GM18873 (cell line): ENCODE measurements around the gene DOCK1.

Source experiments
- ATAC-seq: cut with Tn5 transposase; IDR thresholded peaks from one replicate; pipeline ENCODE4 v1.9.1; 2021; ENCODE audit warnings: mild to moderate bottlenecking, moderate library complexity, moderate number of reproducible peaks; ENCODE audit not compliant: unreplicated experiment, low FRiP score

Gene DOCK1

DNA sequence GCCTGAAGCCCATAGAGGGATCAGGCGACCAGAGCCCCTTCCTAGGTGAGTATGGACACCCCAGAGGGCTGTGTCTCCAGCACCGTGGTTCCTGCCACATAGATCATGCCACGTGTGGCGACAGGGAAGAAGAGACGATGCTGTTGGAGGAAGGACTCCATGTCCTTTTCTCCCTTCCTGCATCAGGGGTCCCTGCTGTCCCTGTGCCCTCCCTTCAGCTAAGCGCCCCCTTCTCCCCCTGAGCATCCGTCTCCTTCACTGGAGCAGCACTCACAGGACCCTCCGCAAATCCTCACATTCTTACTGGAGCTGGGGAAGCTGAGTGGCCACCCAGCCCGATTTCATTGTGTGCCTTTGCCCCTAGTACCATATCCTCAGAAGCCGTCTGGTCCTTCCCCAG, 558.3 kb downstream of the DOCK1 start:
- no peak for ATAC-seq

- ATAC-seq, result no peak
These were observed 559.3 kb downstream of the DOCK1 start for GRCh38 chr10:127464561-127464960.

DNA sequence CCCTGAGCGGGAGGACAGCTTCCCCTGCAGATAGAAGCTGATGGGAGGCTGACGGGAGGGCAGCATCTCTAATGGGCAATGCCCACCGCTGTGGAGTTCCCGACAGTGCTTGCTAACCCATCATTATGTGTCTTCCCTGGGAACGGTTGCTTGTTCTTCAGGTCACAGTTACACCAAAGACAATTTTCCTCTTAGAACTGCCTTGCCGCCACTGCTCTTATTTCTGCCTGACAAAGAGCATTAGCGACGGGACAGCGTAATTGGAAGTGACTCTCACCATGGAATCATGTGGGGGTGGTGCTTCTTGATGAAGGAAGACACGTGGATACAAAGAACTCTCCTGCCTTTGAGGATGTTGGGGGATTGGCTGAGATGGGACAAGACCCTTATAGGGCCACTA, 562.6 kb downstream of the DOCK1 start:
- no peak for ATAC-seq

- ATAC-seq, result no peak
These were observed 563.4 kb downstream of the DOCK1 start for GRCh38 chr10:127468632-127469031.

GRCh38 chr10:127470911-127471310, 565.7 kb downstream of the DOCK1 start:
- no peak for ATAC-seq

- ATAC-seq, result no peak
These were observed 567.7 kb downstream of the DOCK1 start for GRCh38 chr10:127472976-127473375.

GRCh38 chr10:127474501-127474900, 569.3 kb downstream of the DOCK1 start:
- ATAC-seq, result no peak

DNA sequence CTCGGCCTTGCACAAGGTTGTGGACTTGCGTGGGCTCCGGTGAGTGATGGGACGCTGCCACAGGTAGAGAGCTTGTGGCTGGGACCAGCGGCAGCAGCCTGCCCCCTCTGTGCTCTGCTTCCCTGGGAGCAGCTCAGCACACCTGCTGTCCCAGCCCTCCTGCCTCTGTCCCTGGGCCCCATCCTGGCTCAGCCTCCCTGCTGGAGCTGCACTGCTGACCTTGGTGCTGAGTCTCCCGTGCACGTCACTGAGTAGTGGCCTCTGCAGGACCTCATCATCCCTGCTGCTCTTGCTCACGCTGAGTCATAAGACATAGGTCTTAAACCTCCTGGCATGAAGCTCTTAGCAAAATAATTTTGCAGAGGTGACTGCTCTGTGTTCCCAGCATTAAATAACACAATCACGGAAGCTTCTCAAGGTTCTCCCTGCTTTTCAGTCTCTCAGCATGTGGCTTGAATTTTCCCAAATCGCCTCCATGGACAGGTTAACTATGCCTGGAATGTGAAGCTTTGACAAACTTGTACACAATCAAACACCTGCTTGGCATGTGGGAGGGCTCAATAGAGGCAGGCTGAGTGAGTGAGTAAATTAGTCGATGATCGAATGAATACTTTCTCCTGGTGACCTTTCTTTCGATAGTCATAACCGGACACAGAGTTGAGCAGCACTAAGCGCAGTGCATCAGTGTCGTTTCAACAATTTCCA, 580.1 kb downstream of the DOCK1 start:
- no peak for ATAC-seq

GRCh38 chr10:127486355-127486754, 581.1 kb downstream of the DOCK1 start:
- ATAC-seq, result no peak

GRCh38 chr10:127492607-127493250, 587.5 kb downstream of the DOCK1 start:
- no peak for ATAC-seq

GRCh38 chr10:127496035-127496434, 590.8 kb downstream of the DOCK1 start:
- ATAC-seq, result no peak

GRCh38 chr10:127497685-127498084, 592.5 kb downstream of the DOCK1 start:
- ATAC-seq, result no peak

DNA sequence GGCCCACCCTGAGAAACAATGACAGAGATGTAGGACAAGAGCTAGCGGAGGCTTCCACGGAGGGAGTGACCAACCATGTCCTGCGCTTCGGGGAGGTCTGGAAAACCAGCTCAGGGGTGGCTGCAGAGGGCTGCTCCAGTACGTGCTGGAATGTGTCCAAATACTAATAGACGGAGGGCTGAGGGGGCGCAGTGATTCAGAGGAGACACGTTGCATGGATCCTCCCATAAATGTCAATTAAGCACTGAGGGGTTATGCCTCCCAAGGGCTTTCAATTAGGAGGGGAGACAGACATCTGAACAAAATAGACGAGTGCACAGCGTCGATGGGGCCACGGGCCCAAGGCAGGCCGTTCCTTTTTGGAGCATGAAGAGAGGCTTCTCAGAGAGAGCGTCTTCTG, 592.9 kb downstream of the DOCK1 start:
- no peak for ATAC-seq

DNA sequence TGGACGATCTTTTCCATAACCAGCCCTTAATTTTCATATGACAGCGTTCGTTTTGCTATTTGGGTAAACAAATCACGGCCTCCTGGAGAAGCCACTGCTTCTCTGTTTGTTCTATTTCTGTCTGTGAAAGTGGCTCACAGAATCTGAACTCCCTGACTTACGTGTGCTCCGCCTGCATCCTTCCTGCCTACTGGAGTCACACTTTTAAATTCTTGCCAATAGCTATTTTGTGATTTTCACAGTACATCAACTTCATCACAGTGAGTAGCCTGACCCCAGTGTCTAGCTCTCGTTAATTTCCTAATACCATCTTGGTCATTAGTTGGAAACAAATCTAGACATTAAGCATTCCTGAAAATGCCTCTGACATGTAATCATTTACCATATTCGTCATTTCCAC, 594.9 kb downstream of the DOCK1 start:
- no peak for ATAC-seq
